ENCODE results near the gene NUCB2. TPM values are rescaled to one million over a fixed set of nuclear protein-coding genes. Genes with fewer than 3 reads are reported as not detected.

NUCB2 gene
- total and polyA plus RNA-seq, 2 donors (not counting 3 experiments of a cell fraction or from before 2014, with no cell fraction given), result 41.9 to 114 TPM

- Histone ChIP-seq H2AFZ (ENCODE audit: low read depth, low read length) (no peak overlapping the region), H3K4me1 (ENCODE audit: control insufficient read depth, extremely low read depth, insufficient read depth, low read length) (peaks cover 16% of the 10 kb centered on the region), H3K9me3 (replicated peaks; ENCODE audit: control insufficient read depth, insufficient read depth, low read length) (no peaks in the 10 kb centered on the region), H3K36me3 (ENCODE audit: control insufficient read depth in 2 of 2, extremely low read depth in 1 of 2, insufficient read depth in 2 of 2, low read length in 2 of 2) (no peaks in the 10 kb centered on the region), H3K4me2 (ENCODE audit: insufficient read depth, low read length) (peak overlapping the region; percentile 97), H3K9ac (replicated peaks; ENCODE audit: extremely low read depth, insufficient read depth, low read length) (no peak overlapping the region), H3K27ac (ENCODE audit: insufficient read depth, low read depth, low read length) (no peak overlapping the region), H3K4me3 (replicated peaks in 1 of 3; ENCODE audit: insufficient read depth in 1 of 3, low read depth in 1 of 3, low read length in 3 of 3) (peak overlapping the region in 1 of 3 experiments; percentile 85), H3K79me2 (ENCODE audit: control insufficient read depth, insufficient read depth, low read length) (peaks cover 3% of the 10 kb centered on the region), H4K20me1 (replicated peaks; ENCODE audit: control insufficient read depth, extremely low read depth, insufficient read depth, low read length) (no peaks in the 10 kb centered on the region), H3K27me3 (ENCODE audit: control insufficient read depth in 2 of 2, insufficient read depth in 2 of 2, low read length in 2 of 2) (no peaks in the 10 kb centered on the region), H3K9me1 (replicated peaks; ENCODE audit: control insufficient read depth, extremely low read depth, insufficient read depth, low read length) (no peaks in the 10 kb centered on the region)
- ChIA-PET CTCF (interaction anchor here (0.6 to 4.1 kb wide), 16 partner anchors 10 to 569 kb away, joined by 3 to 38 read pairs (median 5); no protein-coding TSS in a partner anchor), POLR2A (interaction anchor here (0.7 to 1.6 kb wide), 3 partner anchors 145 to 1277 kb away, joined by 4 to 6 read pairs (median 4); no protein-coding TSS in a partner anchor)
- intact Hi-C loops (cut with micrococcal nuclease), result loop anchor here (1.0 to 5.0 kb wide), 5 partner anchors 30 to 1038 kb away; partner anchors contain the start of gene LDHA
- FAIRE-seq (no peak), DNase-seq (ENCODE audit: low read depth, low spot score) (peak; percentile 77)
- TF ChIP-seq, protein P1, sequence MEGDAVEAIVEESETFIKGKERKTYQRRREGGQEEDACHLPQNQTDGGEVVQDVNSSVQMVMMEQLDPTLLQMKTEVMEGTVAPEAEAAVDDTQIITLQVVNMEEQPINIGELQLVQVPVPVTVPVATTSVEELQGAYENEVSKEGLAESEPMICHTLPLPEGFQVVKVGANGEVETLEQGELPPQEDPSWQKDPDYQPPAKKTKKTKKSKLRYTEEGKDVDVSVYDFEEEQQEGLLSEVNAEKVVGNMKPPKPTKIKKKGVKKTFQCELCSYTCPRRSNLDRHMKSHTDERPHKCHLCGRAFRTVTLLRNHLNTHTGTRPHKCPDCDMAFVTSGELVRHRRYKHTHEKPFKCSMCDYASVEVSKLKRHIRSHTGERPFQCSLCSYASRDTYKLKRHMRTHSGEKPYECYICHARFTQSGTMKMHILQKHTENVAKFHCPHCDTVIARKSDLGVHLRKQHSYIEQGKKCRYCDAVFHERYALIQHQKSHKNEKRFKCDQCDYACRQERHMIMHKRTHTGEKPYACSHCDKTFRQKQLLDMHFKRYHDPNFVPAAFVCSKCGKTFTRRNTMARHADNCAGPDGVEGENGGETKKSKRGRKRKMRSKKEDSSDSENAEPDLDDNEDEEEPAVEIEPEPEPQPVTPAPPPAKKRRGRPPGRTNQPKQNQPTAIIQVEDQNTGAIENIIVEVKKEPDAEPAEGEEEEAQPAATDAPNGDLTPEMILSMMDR (IDR thresholded peaks at IDR 0.05; ENCODE audit: extremely low read depth in 1 of 2, insufficient read depth in 1 of 2, low read depth in 1 of 2, low read length in 2 of 2), result peak; percentile 55 to 57
- no peak for TF ChIP-seq GATA2 (IDR thresholded peaks at IDR 0.05; ENCODE audit: insufficient read depth, insufficient read length, low read depth, low read length)
- no TSS peak for BruUV-seq (replicated peaks)
- dilution Hi-C loops (cut with MboI; ENCODE audit: extremely low pct_ligation_motif_present, low sequenced_read_pairs), result no loop called here
Observed at GRCh38 chr11:17354601-17354991, 78.1 kb downstream of the NUCB2 start.

GRCh38 chr11:17366495-17366894 lies 90.0 kb downstream of the NUCB2 start:
- CTCF ChIA-PET, result interaction anchor here (1.3 to 3.9 kb wide), 4 partner anchors 12 to 161 kb away, joined by 4 to 26 read pairs (median 8); no protein-coding TSS in a partner anchor
- POLR2A ChIA-PET, result no interaction called here
- FAIRE-seq, result no peak

More at GRCh38 chr11:17366495-17366894, 90.0 kb downstream of the NUCB2 start:
- peaks cover 0 to 2% of the 10 kb centered on the region in 2 experiments for H3K36me3 ChIP-seq (ENCODE audit: control insufficient read depth in 2 of 2, extremely low read depth in 1 of 2, insufficient read depth in 2 of 2, low read length in 2 of 2)
- no peaks in the 10 kb centered on the region for H3K79me2 ChIP-seq (ENCODE audit: control insufficient read depth, insufficient read depth, low read length)
- H4K20me1 ChIP-seq (replicated peaks; ENCODE audit: control insufficient read depth, extremely low read depth, insufficient read depth, low read length), result no peaks in the 10 kb centered on the region
- no peaks in the 10 kb centered on the region for H3K27me3 ChIP-seq (ENCODE audit: control insufficient read depth in 2 of 2, insufficient read depth in 2 of 2, low read length in 2 of 2)
- TF ChIP-seq, protein P1 (IDR thresholded peaks at IDR 0.05; ENCODE audit: extremely low read depth in 1 of 2, insufficient read depth in 1 of 2, low read depth in 1 of 2, low read length in 2 of 2), result no peak
- no peak for TF ChIP-seq POLR2AphosphoS5 (IDR thresholded peaks at IDR 0.05; ENCODE audit: insufficient read depth, low read depth, low read length)
- TF ChIP-seq POLR2A (IDR thresholded peaks at IDR 0.05; ENCODE audit: low read depth, low read length), result no peak
- TF ChIP-seq GATA2 (IDR thresholded peaks at IDR 0.05; ENCODE audit: insufficient read depth, insufficient read length, low read depth, low read length), result no peak
- no peak for TF ChIP-seq EZH2 (IDR thresholded peaks at IDR 0.05; ENCODE audit: borderline replicate concordance, low read depth, low read length, severe bottlenecking)
- TF ChIP-seq JUN (IDR thresholded peaks at IDR 0.05; ENCODE audit: borderline replicate concordance, insufficient read depth, insufficient read length, low read depth), result no peak
- no peak for TF ChIP-seq MAX (IDR thresholded peaks at IDR 0.05; ENCODE audit: insufficient read depth, insufficient read length)
- no peak for TF ChIP-seq MYC (IDR thresholded peaks at IDR 0.05; ENCODE audit: low read depth, low read length)
- TF ChIP-seq FOS (IDR thresholded peaks at IDR 0.05; ENCODE audit: borderline replicate concordance, insufficient read depth, low read length), result no peak
- H3K4me3 ChIP-seq (replicated peaks in 1 of 3; ENCODE audit: insufficient read depth in 1 of 3, low read depth in 1 of 3, low read length in 3 of 3), result no peak overlapping the region
- no peak overlapping the region for H3K9ac ChIP-seq (replicated peaks; ENCODE audit: extremely low read depth, insufficient read depth, low read length)
- dilution Hi-C loops (cut with MboI; ENCODE audit: extremely low pct_ligation_motif_present, low sequenced_read_pairs) (no loop called here), intact Hi-C loops (cut with micrococcal nuclease) (no loop called here)
- H3K9me1 ChIP-seq (replicated peaks; ENCODE audit: control insufficient read depth, extremely low read depth, insufficient read depth, low read length), result no peaks in the 10 kb centered on the region
- no TSS peak for BruUV-seq (replicated peaks)
- H3K9me3 ChIP-seq (replicated peaks; ENCODE audit: control insufficient read depth, insufficient read depth, low read length), result peaks cover 6% of the 10 kb centered on the region
- no peak overlapping the region for H3K27ac ChIP-seq (ENCODE audit: insufficient read depth, low read depth, low read length)
- H3K4me1 ChIP-seq (ENCODE audit: control insufficient read depth, extremely low read depth, insufficient read depth, low read length), result no peaks in the 10 kb centered on the region
- no peak overlapping the region for H3K4me2 ChIP-seq (ENCODE audit: insufficient read depth, low read length)
- no peak overlapping the region for H2AFZ ChIP-seq (ENCODE audit: low read depth, low read length)
- no peak for DNase-seq (ENCODE audit: low read depth, low spot score)
